GM12865 (cell line): ENCODE data around the gene ZNF516.

Source experiments
- DNase-seq: peaks from one replicate; pipeline ENCODE4 v3.0.0; 2010; ENCODE audit warnings: low read depth
- H3K4me3 ChIP-seq: 2 replicates; pipeline ENCODE4 v1.5.1; 2011; ENCODE audit warnings: mild to moderate bottlenecking, low read depth, low read length, control low read depth
- TF ChIP-seq, protein P1 (sequence below): IDR thresholded peaks from 2 replicates; pipeline ENCODE4 v1.5.1; 2011; ENCODE audit warnings: low read length, control low read depth, low read depth, inconsistent platforms; ENCODE audit not compliant: insufficient read depth; ENCODE audit errors: missing control alignments

Gene ZNF516

DNA sequence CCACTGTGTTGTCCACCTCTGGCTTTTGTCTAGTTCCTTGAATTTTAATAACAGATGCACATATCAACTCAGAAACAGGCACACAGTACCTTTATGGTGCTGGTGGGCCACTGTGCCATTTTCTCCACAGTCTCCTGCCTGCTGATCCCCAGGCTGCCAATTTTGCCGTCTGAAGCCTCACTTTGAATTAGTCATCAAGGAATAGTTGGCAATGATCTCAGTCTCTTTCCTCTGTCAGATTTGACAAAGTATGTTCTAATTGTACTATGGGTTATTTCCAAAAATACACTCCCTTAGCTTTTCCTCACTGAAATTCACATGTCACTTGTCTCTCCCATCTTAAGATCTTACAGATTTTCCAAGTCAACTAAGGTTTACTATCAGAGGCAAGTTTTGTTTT is 140.7 kb downstream of the ZNF516 start:
- H3K4me3 ChIP-seq = no peak overlapping the region
- TF ChIP-seq, protein P1, sequence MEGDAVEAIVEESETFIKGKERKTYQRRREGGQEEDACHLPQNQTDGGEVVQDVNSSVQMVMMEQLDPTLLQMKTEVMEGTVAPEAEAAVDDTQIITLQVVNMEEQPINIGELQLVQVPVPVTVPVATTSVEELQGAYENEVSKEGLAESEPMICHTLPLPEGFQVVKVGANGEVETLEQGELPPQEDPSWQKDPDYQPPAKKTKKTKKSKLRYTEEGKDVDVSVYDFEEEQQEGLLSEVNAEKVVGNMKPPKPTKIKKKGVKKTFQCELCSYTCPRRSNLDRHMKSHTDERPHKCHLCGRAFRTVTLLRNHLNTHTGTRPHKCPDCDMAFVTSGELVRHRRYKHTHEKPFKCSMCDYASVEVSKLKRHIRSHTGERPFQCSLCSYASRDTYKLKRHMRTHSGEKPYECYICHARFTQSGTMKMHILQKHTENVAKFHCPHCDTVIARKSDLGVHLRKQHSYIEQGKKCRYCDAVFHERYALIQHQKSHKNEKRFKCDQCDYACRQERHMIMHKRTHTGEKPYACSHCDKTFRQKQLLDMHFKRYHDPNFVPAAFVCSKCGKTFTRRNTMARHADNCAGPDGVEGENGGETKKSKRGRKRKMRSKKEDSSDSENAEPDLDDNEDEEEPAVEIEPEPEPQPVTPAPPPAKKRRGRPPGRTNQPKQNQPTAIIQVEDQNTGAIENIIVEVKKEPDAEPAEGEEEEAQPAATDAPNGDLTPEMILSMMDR = no peak
- no peak for DNase-seq

DNA sequence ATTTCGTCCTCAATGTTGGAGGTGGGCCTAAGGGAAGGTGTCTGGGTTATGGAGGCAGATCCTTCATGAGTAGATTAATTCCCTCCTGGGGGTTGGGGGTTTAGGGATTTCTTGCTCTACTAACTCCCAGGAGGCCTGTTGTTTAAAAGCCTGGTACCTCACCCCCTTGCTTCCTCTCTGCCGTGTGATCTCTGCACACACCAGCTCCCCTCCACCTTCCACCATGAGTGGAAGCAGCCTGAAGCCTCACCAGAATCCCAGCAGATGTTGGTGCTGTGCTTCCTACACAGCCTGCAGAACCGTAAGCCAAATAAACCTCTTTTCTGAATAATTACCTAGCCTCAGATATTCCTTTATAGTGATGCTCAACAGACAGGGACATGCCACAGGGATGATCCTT is 141.5 kb downstream of the ZNF516 start:
- TF ChIP-seq, protein P1 = no peak
- no peak overlapping the region for H3K4me3 ChIP-seq
- DNase-seq = no peak

DNA sequence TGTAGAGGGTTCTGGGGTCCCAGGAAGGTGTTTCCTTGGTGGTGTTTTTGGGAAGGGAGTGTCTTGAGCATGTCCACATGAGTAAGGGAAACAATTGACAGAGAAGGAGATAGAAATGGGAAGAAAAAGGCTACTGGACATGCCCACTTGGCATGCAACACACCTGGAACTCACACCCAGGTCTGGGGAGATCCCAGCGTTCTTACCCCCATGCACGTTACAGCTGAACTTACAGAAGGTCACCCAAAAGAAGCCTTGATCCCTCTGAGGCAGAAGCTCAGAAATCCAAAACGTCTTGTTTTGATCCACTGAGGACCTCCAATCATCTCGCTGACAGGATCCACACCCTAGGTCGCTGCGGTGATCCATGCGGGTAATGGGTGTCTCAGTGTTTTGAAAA is 142.0 kb downstream of the ZNF516 start:
- TF ChIP-seq, protein P1 = no peak
- H3K4me3 ChIP-seq = no peak overlapping the region
- DNase-seq = no peak

DNA sequence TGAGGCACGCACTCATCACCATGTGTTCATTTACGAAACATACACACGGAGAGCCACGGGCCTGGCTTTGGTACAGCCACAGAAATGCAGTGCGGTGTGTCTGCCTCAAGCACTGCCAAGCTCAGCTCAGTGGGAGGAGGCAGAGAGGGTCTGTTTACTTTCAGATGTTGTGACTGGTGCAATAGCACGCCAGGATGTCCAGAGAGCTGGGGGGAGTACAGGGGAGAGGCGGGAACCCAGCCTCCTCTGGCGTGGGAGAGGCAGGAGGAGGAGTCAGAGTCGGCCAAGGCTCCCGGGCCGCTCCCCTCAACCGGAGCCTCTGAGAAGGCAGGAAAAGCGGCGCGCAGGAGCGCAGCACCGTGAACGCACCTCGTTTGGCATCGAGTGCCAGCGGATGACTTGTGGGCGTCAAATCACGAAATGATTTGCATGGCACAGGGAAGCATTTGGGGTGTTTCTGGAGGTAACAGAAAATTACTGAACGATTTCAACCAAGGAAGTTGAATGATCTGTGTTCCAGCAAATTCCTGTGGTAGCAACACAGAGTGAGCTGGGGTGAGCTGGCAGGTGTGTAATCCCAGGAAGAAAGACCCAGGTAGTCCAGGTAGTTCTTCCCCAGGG is 143.0 kb downstream of the ZNF516 start:
- H3K4me3 ChIP-seq = no peak overlapping the region
- TF ChIP-seq, protein P1 = no peak
- DNase-seq = no peak

DNA sequence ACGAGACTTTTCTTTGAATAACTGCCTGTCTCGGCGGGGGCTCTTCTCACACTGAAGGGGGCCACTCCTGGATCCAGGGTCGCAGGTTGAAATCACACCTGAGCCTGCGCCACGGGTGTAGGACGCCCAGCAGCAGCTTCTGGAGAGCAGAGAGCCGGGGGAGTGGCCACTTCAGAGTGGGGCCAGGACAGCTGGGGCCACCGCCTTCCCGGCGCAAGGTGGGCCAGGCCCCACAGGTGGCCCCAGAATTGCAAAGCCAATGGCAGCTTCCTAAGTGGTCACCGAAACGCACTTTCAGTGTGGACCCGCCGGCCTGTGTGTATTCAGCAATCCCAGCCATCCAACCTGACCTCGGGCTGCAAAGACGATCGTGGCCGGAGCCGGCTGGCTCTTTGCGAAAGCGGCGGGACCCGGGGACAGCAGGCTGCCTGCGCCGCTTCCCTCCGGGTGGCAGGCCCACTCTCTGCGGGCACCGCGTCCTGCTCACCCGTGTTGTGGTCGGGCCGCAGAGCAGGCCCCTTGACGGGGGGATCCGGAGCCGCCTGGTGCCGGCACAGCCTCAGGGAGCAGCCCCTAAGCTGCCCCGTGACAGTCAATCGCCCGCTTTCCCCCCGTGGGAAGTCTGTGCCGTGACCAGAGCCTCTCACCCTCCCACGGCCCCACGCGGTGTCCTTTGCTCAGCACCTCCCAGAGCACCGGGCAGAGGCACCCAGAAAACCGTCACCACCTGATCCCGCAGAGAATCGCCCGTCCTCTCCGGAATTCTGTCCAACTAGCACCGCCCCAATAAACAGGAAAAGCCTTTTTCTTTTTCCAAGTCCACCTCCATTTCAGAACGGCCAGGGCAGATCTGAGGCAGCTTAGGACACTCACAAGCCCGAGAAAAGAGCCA is 144.7 kb downstream of the ZNF516 start:
- no peak overlapping the region for H3K4me3 ChIP-seq
- TF ChIP-seq, protein P1 = no peak
- no peak for DNase-seq

DNA sequence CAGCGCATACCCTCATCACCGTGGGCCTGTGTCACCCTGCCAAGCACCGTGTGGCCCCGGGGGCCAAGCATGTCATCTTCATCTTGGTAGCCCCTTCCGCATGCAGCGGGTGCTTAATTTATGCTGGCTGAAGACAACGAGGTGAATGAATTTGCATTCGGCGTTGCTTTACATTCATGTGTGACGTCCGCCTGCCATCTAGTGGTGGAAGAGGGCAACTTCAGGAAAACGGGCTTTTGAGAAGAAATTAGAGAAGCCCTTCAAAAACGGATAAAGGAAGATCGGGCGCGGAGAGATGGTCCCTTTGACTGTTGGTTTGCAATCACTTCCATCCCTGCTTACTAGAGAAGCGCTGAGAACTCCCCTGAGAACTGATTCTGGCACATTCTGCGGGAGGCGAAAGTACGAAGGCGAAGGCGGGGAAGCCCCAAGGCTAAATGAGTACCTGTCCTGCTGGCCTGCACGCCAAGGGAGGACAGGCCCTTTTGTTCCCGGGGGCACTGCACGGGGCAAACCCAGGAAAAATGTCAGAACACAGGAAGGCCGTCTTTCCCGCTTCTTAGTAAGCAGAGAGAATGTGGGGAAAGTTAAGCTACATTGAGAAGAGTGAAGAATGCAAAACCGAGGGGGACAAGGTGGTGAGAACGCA is 145.9 kb downstream of the ZNF516 start:
- peak; percentile 78 for DNase-seq

More for the DNA sequence above, 145.9 kb downstream of the ZNF516 start:
- no peak overlapping the region for H3K4me3 ChIP-seq
- TF ChIP-seq, protein P1 = peak; percentile 90
